ENCODE data around the gene UNC93A.
A peak's percentile ranks its signal among the peaks of the same experiment; 100 is the strongest.

Gene UNC93A

DNA sequence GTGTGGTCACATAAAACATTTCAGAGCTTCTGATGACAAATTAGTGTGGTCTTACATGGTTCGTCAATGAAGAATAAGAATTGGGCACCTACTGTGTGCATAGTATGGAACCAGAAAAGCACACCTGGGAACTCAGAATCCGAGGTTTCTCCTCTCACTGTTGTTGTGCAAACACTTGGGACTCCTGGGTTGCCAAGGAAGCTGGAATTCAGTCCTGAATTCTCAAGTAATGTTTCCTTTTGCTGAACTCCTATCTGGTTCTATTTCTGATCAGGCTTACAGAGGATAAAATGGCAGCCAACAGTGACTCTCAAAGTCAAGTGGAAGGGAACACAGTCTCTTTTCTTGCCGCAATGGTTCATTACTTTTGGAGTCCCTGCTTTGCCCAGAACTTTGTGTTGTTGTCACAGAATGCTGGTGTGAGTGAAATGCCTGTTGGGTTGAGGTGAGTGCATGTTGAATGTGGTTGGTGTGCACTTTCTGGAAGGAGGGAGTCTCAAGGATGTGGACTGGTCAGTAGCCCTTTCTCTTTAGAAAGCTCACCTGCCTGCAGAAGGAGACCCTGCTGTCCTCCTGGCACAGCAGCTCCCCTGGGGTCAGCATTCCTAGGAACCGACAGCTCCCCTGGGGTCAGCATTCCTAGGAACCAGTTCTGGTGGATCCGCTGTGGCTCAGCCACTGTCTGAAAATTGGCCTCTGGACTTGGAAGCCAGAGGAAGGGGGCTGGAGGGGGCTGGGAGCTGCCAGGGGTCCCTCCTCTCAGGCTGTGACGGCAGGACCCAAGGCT, 1.4 kb downstream of the UNC93A start:
- FAIRE-seq (no peak), DNase-seq (ENCODE audit: insufficient read length, low spot score) (no peak)

DNA sequence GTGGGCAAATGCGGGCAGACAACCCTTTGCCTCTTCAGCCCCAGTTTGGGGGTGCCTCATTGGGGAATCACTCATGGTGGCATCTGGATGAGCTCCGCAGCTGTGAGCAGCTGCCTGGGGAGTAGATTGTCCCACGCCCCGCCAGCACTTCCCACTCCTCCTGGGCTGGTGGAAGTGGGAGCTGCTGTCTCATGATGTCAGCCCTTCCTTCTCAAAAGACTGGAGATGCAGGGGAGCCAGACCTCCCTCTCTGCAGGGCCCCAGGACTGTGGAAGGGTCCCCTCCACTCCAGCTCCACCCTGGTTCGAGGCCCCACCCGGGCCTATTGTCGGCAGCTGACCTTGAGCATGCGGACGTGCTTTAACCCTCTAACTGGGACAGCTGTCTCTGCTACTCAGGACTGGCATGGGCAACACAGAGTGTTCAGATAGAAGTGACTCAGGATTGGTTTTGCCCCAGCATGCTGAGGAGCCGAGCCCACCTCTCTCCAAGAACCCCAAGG, 2.0 kb downstream of the UNC93A start:
- no peak for DNase-seq (ENCODE audit: insufficient read length, low spot score)

GRCh38 chr6:167293590-167294091, 2.5 kb downstream of the UNC93A start:
- FAIRE-seq (no peak), DNase-seq (ENCODE audit: insufficient read length, low spot score) (no peak)

More for the DNA sequence above, 2.0 kb downstream of the UNC93A start:
- no peak for FAIRE-seq

DNA sequence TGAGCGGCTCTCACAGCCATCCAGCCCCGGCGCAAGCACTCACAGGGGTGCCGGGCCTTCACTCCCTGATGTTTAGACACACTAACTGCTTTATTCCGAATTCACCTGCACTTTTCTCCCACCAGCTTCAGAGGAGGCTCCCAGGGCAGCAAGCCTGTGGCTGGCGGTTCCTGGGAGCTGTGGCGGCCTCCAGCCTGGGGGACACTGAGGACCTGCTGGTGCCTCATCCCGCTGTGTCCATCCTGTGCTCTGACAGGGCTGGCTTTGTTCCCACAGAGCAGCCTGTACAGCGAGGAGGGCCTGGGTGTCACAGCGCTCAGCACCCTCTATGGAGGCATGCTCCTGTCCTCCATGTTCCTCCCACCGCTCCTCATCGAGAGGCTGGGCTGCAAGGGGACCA, 3.1 kb downstream of the UNC93A start:
- DNase-seq (ENCODE audit: insufficient read length, low spot score) (no peak), FAIRE-seq (no peak)

DNA sequence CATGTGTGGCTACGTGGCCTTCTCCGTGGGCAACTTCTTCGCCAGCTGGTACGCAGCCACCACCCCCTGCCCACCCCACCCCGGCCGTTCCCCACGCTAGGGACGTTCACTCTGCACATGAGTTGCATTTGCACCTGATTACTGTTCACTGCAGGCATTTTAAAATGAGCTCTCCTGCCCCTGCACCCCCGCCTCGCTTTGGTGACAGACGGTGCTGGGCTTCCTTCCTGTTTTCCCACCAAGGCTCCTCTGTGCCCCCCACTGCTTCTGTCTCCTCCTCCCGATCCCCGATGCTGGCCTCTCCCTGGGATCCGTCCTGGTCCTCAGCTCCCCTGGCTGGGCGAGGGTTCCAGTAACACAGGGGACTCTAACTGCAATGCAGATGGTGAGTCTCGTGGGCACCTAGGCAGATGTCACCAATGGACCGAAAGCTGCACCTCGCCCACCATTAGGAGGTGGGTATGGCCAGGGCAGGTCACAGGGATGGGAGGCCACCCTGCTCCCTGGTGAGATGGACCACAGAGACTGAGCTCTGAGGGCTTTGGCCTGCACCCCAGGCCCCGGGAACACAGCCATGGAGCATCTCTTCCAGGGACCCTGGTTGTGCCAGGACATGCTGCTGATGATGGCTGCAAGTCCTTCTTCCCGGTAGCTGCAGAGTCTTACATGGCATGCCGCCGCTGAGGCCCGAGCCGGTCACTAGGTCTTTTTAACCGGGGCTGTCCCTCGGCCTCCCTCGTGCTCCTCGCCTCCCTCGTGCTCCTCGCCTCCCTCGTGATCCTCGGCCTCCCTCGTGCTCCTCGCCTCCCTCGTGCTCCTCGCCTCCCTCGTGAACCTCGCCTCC, 3.8 kb downstream of the UNC93A start:
- FAIRE-seq, result no peak
- no peak for DNase-seq (ENCODE audit: insufficient read length, low spot score)

DNA sequence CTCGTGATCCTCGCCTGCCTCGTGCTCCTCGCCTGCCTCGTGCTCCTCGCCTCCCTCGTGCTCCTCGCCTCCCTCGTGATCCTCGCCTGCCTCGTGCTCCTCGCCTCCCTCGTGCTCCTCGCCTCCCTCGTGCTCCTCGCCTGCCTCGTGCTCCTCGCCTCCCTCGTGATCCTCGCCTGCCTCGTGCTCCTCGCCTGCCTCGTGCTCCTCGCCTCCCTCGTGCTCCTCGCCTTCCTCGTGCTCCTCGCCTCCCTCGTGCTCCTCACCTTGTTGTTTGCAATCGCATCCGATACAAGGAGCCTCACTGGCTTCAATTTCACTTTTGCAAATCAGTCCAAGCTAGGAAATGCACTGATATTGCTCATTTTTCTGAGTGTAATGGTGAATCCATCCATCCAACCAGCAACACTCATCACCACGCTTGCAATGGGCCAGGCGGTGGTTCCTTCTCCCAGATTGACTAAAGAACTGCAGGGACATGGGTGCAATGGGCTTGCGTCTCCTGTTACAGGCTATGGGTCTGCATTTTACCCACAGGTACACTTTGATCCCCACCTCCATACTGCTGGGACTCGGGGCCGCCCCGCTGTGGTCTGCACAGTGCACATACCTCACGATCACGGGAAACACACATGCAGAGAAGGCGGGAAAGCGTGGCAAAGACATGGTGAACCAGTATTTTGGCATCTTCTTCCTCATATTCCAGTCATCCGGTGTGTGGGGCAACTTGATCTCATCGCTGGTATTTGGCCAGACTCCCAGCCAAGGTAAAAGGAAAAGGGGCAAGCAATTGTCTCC, 4.6 kb downstream of the UNC93A start:
- no peak for DNase-seq (ENCODE audit: insufficient read length, low spot score)
- no peak for FAIRE-seq

DNA sequence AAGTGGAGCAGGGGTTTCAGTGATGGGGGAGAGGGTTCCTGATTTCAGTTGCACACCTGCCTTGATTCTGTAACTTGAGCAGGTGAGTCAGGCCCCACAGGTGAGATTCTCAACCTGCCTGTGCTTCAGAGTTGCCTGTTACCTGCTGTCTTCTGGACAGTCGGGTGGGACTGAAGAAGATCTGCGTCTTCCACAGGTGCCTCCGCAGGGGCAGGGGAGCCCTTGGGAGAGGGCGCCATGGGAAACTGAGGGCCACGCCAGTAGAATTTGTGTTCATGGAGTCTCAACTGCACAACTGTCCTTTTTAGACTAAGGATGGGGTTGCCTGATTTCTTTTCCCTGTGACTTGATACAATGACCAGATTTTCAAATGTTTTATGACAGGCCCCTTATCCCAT, 5.2 kb downstream of the UNC93A start:
- no peak for FAIRE-seq
- DNase-seq (ENCODE audit: insufficient read length, low spot score), result no peak

GRCh38 chr6:167296902-167297301, 5.8 kb downstream of the UNC93A start:
- DNase-seq (ENCODE audit: insufficient read length, low spot score) (no peak), FAIRE-seq (no peak)

DNA sequence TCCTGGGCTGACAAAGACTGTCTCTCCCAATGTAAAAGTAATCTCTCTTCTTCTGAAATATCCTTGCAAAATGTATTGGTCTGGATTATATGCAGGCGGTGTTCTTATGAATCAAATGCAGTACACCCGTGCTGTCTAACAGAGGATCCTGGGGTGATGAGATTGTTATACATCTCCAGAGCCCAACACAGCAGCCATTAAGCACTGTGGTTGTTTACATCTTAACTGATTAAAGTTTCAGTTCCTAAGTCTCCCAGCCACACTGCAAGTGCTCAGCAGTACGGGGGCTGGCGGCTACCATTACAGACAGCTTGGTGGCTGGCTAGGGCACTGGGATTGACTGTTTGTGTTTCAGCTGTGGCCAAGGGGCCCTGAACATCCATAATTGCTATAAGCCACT, 7.0 kb downstream of the UNC93A start:
- FAIRE-seq (no peak), DNase-seq (ENCODE audit: insufficient read length, low spot score) (no peak)

DNA sequence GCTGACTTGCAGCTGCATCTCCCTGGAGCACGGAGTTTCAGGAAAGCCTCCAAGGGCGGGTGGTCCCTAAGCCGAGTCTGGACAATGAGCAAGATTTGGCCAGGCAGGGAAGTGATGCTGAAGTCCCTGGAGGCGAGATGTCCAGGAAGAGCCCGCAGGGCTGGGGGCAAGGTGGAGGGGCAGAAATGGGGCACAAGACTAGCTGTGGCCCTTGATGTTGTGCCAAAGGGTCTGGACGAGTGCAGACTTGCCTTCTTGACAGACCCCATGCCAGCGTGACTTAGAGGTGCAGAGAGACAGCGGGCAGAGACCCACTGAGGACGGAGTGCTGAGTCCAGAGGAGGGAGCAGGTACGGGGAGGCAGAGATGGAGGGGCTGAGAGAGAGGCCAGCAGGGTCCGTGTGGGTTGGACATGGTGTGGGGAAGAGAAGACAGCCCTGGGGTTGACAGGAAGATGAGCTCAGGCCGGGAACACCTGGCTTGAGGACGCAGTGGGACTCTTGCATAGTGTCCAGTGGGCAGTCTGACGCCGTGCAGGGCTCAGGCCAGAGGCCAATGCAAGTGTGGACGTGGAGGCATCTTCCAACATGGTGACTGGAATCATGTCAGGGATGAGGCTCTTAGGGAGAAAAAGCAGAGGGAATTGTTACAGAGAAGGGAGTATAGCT, 8.7 kb downstream of the UNC93A start:
- FAIRE-seq (no peak), DNase-seq (ENCODE audit: insufficient read length, low spot score) (no peak)

GRCh38 chr6:167300902-167301777, 10.0 kb downstream of the UNC93A start:
- DNase-seq (ENCODE audit: insufficient read length, low spot score), result no peak
- FAIRE-seq, result no peak

- FAIRE-seq, result no peak
- DNase-seq (ENCODE audit: insufficient read length, low spot score), result no peak
Observed at GRCh38 chr6:167302074-167302473, 11.0 kb downstream of the UNC93A start.

GRCh38 chr6:167302796-167303195, 11.7 kb downstream of the UNC93A start:
- FAIRE-seq (no peak), DNase-seq (ENCODE audit: insufficient read length, low spot score) (no peak)

GRCh38 chr6:167303675-167304625, 12.8 kb downstream of the UNC93A start:
- FAIRE-seq, result no peak
- DNase-seq (ENCODE audit: insufficient read length, low spot score), result no peak

DNA sequence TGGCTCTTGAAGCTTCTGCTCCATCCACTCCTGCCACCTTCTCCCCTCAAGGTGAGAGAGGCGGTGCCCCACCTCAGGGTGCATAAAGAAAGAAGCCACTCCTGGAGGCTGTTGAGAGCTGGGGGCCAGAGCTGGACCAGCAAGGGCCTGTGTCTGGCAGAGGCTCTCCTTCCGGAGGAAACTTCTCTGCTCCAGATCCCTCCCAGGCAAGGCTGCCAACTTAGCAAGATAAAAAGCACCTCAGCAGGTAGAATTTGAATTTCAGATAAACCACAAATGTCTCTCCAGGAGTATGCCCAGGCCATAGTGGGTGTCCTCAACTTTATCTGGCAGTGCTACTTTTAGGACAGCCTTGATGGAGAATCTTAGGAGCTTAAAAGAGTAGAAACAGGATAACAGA, 13.8 kb downstream of the UNC93A start:
- DNase-seq (ENCODE audit: insufficient read length, low spot score) (no peak), FAIRE-seq (no peak)

DNA sequence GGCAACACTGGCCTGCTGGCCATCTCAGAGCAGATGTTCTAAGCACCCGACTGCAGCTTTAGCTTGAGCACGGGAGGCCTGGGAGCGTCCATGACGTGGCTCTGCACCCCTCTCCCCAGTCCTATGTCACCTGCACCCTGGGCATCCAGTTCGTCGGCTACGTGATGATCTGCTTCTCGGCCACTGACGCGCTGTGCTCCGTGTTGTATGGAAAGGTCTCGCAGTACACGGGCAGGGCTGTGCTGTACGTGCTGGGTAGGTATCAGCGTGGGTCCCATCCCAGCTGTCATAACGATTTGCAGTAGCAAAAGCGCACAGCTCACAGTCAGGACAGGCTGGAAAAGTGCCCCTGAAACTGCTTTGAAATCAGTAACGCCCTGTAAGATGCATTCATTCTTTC, 14.7 kb downstream of the UNC93A start:
- FAIRE-seq (no peak), DNase-seq (ENCODE audit: insufficient read length, low spot score) (no peak)

DNA sequence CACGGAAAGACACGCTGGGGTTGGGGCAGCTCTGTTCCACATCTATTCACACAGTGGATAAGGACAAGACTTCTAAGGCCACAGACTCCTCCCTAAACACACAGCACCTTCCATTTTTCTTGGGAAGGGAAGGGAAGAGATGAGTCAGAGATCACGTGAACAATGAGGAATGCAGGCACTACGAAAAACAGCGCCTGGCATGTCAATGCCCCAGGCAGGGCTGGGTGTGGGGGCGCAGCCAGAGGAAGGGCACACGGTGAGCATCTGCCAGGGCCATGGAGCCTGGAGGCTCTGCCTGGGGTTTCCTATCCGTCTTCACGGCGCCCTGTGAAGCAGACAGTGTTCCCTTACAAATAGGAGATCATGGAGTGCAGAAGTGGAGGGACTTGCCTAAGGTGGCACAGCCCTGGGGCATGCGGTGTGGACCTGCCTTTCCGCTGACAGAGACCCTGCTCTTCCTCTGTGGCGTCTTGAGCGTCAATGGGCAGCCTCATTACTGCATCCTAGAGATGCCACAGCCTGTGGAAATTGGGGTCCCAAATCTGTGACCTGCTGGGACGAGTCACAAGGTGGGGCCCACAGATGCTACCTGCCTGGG, 15.4 kb downstream of the UNC93A start:
- no peak for FAIRE-seq
- DNase-seq (ENCODE audit: insufficient read length, low spot score), result peak; percentile 20
